Measurements from ENCODE around the gene SLC22A9. TPM values are rescaled to one million over a fixed set of nuclear protein-coding genes. Genes with fewer than 3 reads are reported as not detected.
"Not testable (repeated sequence)": the region's sequence is repeated elsewhere in the genome, so short reads cannot be mapped to it uniquely, and the experiment has no call there.

Gene SLC22A9
- total RNA-seq, 6 experiments from 2014 or later = not detected

DNA sequence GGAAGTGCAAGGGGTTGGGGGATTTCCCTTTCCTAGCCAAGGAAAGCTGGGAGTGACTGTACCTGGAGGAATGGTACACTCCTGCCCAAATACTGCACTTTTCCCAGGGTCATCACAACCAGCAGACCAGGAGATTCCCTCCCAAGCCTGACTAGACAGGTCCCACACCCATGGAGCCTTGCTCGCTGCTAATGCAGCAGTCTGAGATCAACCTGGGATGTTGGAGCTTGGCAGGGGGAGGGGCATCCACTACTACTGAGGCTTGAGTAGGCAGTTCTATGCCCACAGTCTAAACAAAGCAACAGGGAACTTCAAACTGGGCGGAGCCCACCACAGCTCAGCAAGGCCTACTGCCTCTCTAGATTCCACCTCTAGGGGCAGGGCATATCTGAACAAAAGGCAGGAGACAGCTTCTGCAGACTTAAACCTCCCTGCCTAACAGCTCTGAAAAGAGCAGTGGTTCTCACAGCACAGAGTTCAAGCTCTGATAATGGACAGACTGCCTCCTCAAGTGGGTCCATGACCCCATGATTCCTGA lies 58.5 kb downstream of the SLC22A9 start:
- Mint-ChIP-seq H3K27ac (no peak overlapping the region), H3K4me1 (ENCODE audit: low read depth) (no peaks in the 10 kb centered on the region), H3K9me3 (no peaks in the 10 kb centered on the region), H3K36me3 (ENCODE audit: low read depth) (no peaks in the 10 kb centered on the region), H3K27me3 (ENCODE audit: insufficient read depth) (no peaks in the 10 kb centered on the region; the same call in 1 of the 2 replicates), H3K4me3 (no peak overlapping the region)
- no peak for DNase-seq
- TF ChIP-seq, protein P1, sequence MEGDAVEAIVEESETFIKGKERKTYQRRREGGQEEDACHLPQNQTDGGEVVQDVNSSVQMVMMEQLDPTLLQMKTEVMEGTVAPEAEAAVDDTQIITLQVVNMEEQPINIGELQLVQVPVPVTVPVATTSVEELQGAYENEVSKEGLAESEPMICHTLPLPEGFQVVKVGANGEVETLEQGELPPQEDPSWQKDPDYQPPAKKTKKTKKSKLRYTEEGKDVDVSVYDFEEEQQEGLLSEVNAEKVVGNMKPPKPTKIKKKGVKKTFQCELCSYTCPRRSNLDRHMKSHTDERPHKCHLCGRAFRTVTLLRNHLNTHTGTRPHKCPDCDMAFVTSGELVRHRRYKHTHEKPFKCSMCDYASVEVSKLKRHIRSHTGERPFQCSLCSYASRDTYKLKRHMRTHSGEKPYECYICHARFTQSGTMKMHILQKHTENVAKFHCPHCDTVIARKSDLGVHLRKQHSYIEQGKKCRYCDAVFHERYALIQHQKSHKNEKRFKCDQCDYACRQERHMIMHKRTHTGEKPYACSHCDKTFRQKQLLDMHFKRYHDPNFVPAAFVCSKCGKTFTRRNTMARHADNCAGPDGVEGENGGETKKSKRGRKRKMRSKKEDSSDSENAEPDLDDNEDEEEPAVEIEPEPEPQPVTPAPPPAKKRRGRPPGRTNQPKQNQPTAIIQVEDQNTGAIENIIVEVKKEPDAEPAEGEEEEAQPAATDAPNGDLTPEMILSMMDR (IDR thresholded peaks at IDR 0.05) = no peak

DNA sequence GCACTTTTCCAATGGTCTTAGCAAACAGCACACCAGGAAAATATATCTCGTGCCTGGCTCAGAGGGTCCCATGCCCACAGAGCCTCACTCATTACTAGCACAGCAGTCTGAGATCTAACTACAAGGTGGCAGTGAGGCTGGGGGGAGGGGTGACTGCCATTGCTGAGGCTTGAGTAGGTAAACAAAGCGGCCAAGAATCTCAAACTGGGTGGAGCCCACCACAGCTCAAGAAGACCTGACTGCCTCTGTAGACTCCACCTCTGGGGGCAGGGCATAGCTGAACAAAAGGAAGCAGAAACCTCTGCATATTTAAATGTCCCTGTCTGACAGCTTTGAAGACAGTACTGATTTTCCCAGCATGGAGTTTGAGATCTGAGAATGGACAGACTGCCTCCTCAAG lies 61.1 kb downstream of the SLC22A9 start:
- H3K36me3 Mint-ChIP-seq (ENCODE audit: low read depth); H3K4me3 Mint-ChIP-seq; H3K4me1 Mint-ChIP-seq (ENCODE audit: low read depth); H3K27ac Mint-ChIP-seq; H3K27me3 Mint-ChIP-seq (ENCODE audit: insufficient read depth); H3K9me3 Mint-ChIP-seq; DNase-seq: not testable (repeated sequence)

DNA sequence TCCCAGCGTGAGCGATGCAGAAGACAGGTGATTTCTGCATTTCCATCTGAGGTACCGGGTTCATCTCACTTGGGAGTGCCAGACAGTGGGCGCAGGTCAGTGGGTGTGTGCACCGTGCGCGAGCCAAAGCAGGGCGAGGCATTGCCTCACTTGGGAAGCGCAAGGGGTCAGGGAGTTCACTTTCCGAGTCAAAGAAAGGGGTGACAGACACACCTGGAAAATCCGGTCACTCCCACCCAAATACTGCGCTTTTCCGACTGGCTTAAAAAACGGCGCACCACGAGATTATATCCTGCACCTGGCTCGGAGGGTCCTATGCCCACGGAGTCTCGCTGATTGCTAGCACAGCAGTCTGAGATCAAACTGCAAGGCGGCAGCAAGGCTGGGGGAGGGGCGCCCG lies 65.8 kb downstream of the SLC22A9 start:
- DNase-seq; H3K27me3 Mint-ChIP-seq (ENCODE audit: insufficient read depth); H3K36me3 Mint-ChIP-seq (ENCODE audit: low read depth); H3K27ac Mint-ChIP-seq; H3K9me3 Mint-ChIP-seq; H3K4me3 Mint-ChIP-seq; H3K4me1 Mint-ChIP-seq (ENCODE audit: low read depth): not testable (repeated sequence)

DNA sequence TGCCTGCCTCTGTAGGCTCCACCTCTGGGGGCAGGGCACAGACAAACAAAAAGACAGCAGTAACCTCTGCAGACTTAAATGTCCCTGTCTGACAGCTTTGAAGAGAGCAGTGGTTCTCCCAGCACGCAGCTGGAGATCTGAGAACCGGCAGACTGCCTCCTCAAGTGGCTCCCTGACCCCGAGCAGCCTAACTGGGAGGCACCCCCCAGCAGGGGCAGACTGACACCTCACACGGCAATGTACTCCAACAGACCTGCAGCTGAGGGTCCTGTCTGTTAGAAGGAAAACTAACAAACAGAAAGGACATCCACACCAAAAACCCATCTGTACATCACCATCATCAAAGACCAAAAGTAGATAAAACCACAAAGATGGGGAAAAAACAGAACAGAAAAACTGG lies 66.2 kb downstream of the SLC22A9 start:
- not testable (repeated sequence) for H3K36me3 Mint-ChIP-seq (ENCODE audit: low read depth); H3K4me3 Mint-ChIP-seq; DNase-seq; H3K9me3 Mint-ChIP-seq; H3K27ac Mint-ChIP-seq; H3K27me3 Mint-ChIP-seq (ENCODE audit: insufficient read depth); H3K4me1 Mint-ChIP-seq (ENCODE audit: low read depth)

DNA sequence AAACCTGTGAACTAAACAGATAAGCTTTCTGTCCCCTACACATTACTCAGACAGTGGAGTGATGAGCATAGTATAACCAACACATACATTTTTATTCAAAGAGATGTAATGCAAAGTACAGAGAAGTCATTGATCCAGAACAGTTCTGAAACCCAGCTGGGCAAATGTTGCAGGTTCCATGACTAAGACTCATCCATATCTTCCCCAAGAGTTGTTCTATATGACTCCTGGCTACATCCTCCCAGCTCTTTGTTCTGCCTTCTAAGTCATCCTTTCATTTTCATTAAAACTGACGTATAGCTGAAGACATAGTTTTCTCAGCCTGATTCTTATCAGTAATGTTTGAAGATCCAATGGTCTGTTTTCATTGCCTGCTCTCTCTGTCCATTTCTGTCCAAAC lies 74.1 kb downstream of the SLC22A9 start:
- no peak overlapping the region for H3K27ac Mint-ChIP-seq
- TF ChIP-seq, protein P1 (IDR thresholded peaks at IDR 0.05) = no peak
- H3K4me1 Mint-ChIP-seq (ENCODE audit: low read depth) = peaks cover 17% of the 10 kb centered on the region
- no peaks in the 10 kb centered on the region for H3K36me3 Mint-ChIP-seq (ENCODE audit: low read depth)
- peaks cover 5% of the 10 kb centered on the region for H3K27me3 Mint-ChIP-seq (ENCODE audit: insufficient read depth)
- H3K4me3 Mint-ChIP-seq = no peak overlapping the region
- no peak for DNase-seq
- no peaks in the 10 kb centered on the region for H3K9me3 Mint-ChIP-seq

DNA sequence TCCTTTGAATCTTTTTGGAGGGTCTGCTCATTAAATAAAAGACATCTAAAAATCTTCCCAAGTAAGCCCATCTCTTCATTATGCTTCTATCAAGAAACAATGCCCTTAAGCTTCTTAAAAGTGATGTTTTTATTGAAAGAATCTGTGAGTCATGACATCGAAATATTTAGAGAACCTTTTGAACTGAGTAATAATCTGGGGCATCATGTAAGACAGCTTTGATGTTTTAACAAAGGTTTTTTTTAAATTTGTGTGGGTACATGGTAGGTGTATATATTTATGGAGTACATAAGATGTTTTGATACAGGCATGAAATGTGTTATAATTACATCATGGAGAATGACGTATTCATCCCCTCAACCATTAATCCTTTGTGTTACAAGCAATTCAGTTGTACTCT lies 74.6 kb downstream of the SLC22A9 start:
- H3K36me3 Mint-ChIP-seq (ENCODE audit: low read depth) = no peaks in the 10 kb centered on the region
- H3K4me3 Mint-ChIP-seq = no peak overlapping the region
- H3K27me3 Mint-ChIP-seq (ENCODE audit: insufficient read depth) = peaks cover 5% of the 10 kb centered on the region
- H3K27ac Mint-ChIP-seq = no peak overlapping the region
- H3K4me1 Mint-ChIP-seq (ENCODE audit: low read depth) = peaks cover 17% of the 10 kb centered on the region
- no peak for DNase-seq
- no peaks in the 10 kb centered on the region for H3K9me3 Mint-ChIP-seq
- TF ChIP-seq, protein P1 (IDR thresholded peaks at IDR 0.05) = no peak

DNA sequence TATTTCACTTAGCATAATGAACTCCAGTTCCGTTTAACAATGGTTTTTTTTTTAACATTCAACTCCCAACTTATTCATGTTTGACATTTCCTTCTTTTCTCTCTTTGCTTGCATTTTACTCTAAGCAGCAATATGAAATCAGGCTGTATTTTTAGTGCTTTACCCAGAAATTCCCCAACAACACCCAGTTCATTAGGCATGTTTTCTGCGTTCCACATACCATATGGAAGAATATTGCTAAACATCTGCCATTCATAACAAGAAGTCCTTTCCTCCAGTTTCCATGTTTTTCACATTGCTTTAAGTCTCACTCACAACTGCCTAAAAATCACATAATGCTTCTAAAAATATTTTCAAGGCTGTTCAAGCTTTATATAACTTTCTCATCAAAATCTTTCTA lies 75.5 kb downstream of the SLC22A9 start:
- DNase-seq = no peak

More for the DNA sequence above, 75.5 kb downstream of the SLC22A9 start:
- no peaks in the 10 kb centered on the region for H3K9me3 Mint-ChIP-seq
- H3K4me1 Mint-ChIP-seq (ENCODE audit: low read depth) = peaks cover 17% of the 10 kb centered on the region
- peaks cover 5% of the 10 kb centered on the region for H3K27me3 Mint-ChIP-seq (ENCODE audit: insufficient read depth)
- TF ChIP-seq, protein P1 (IDR thresholded peaks at IDR 0.05) = no peak
- no peaks in the 10 kb centered on the region for H3K36me3 Mint-ChIP-seq (ENCODE audit: low read depth)
- no peak overlapping the region for H3K27ac Mint-ChIP-seq
- no peak overlapping the region for H3K4me3 Mint-ChIP-seq

Measured in HFFc6 (cell line).